PC-3 (cell line): ENCODE results near the gene ZNF473.

Experiments used
- EZH2 ChIP-seq: fragments of 300-600 bp; sonication (generic); IDR thresholded peaks from one replicate; pipeline ENCODE4 v1.6.1; 2017; ENCODE audit warnings: antibody characterized with exemption, mild to moderate bottlenecking, low read length; ENCODE audit not compliant: unreplicated experiment
- TF ChIP-seq, protein P1 (sequence below): fragments of 300-600 bp; sonication (generic); conservative IDR thresholded peaks from 2 replicates; pipeline ENCODE4 v1.5.1; 2017; ENCODE audit warnings: antibody characterized with exemption, low read depth, mild to moderate bottlenecking, low read length

DNA sequence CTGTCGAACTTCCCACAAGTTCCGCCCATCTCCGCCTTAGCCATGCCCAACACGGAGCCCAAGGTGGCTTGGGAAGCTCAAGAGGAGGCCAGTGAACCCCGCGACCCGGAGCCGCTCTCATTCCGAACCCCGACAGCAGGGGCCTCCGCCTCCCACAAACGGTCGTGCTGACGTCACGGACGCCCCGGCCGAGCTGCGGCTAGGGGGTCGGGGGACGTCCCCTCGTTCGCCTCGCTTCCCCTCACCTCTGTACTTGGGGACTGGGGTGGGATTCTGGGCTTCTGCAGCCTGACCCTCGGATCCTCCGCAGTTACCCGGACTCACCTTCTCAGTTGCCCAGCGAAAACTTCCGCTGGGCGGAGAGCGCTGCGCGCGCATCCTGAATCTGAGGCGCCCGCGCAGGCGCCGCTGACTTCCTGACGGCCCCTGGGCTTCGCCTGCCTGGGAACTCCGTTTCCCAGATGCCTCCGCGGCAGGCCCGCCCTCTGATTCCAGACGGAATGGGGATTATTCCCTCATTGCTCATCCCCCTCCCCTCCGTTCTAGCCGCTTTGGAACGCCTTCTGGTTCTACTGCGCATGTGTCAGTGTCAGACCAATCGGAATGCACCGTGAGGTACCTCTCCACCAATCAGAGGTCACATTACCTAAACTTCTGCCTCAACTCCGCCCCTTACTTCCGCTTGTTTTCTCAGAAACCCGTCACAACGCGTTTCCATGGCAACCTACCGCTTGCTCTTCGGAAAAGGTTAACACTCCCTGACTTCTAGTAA, 597 bp upstream of the ZNF473 start, which contains the start of gene VRK3:
- TF ChIP-seq, protein P1, sequence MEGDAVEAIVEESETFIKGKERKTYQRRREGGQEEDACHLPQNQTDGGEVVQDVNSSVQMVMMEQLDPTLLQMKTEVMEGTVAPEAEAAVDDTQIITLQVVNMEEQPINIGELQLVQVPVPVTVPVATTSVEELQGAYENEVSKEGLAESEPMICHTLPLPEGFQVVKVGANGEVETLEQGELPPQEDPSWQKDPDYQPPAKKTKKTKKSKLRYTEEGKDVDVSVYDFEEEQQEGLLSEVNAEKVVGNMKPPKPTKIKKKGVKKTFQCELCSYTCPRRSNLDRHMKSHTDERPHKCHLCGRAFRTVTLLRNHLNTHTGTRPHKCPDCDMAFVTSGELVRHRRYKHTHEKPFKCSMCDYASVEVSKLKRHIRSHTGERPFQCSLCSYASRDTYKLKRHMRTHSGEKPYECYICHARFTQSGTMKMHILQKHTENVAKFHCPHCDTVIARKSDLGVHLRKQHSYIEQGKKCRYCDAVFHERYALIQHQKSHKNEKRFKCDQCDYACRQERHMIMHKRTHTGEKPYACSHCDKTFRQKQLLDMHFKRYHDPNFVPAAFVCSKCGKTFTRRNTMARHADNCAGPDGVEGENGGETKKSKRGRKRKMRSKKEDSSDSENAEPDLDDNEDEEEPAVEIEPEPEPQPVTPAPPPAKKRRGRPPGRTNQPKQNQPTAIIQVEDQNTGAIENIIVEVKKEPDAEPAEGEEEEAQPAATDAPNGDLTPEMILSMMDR: no peak
- no peak for TF ChIP-seq EZH2
